ENCODE measurements around the gene SAMD10. TPM values are rescaled to one million over a fixed set of nuclear protein-coding genes. Genes with fewer than 3 reads are reported as not detected.
"Not testable (repeated sequence)": the region's sequence is repeated elsewhere in the genome, so short reads cannot be mapped to it uniquely, and the experiment has no call there.

SAMD10 gene
- total and polyA plus RNA-seq, 12 donors: 3.4 to 8.8 (median 4.0) TPM

DNA sequence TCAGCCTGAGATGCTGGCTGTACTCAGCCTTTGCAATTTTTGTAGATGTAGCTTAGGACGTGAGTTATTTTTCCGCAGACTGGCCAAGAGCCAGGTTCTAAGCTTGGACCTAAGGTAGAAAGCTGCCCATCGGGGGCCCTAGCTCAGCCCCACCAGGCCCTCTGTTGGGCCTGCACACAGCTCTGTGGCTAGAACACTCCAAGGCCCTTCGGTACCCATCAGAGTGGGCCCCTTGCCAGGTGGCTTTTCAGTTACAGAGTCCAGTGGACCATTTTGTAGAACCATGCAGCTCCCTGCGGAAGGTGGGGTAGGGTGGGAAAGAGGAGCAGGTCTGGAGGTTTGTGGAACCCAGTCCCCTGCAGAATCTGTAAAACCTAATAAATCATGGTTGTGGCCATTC is 45.8 kb downstream of the SAMD10 start:
- no peak for ATAC-seq
- Histone ChIP-seq H3K27me3 (no peaks in the 10 kb centered on the region), H3K36me3 (peaks cover 0 to 95% (median 57%) of the 10 kb centered on the region in 9 donors), H3K4me1 (peaks cover 0 to 19% (median 4%) of the 10 kb centered on the region in 9 donors), H3K27ac (no peak overlapping the region), H3K9me3 (no peaks in the 10 kb centered on the region), H3K4me3 (no peak overlapping the region)
- intact Hi-C loops (cut with DNase I): no loop called here
- 57 to 65% methylated on average over 5 of the region's 5 CpGs for WGBS, 2 donors
- no peak for DNase-seq
- TF ChIP-seq, protein P1, sequence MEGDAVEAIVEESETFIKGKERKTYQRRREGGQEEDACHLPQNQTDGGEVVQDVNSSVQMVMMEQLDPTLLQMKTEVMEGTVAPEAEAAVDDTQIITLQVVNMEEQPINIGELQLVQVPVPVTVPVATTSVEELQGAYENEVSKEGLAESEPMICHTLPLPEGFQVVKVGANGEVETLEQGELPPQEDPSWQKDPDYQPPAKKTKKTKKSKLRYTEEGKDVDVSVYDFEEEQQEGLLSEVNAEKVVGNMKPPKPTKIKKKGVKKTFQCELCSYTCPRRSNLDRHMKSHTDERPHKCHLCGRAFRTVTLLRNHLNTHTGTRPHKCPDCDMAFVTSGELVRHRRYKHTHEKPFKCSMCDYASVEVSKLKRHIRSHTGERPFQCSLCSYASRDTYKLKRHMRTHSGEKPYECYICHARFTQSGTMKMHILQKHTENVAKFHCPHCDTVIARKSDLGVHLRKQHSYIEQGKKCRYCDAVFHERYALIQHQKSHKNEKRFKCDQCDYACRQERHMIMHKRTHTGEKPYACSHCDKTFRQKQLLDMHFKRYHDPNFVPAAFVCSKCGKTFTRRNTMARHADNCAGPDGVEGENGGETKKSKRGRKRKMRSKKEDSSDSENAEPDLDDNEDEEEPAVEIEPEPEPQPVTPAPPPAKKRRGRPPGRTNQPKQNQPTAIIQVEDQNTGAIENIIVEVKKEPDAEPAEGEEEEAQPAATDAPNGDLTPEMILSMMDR (IDR thresholded peaks at IDR 0.05): no peak

DNA sequence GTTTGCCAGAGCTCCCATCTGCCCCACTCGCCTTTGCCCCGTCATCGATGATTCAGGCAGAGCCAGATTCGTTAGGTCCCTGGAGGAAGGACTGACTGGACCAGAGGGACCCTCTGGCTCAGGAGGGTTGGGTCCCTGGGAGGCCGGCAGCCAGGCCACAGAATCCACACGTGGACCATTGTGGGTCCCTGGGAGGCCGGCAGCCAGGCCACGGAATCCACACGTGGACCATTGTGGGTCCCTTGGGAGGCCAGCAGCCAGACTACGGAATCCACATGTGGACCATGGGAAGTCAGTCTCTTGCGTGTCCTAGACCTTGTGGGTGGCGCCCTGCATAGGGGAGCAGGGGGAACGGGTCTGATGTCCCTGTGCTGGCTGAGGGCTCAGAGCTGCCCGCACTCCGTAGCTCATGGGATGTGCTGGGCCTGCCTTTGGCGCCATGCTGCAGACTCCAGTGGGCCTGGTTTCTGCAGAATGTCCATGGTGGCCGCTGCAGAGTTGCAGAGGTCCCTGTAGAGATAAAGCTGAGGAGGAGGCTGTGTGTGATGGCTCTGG is 46.8 kb downstream of the SAMD10 start:
- Histone ChIP-seq H3K27ac (no peak overlapping the region), H3K27me3 (no peaks in the 10 kb centered on the region), H3K4me3 (no peak overlapping the region), H3K36me3 (peaks cover 0 to 96% (median 58%) of the 10 kb centered on the region in 9 donors), H3K4me1 (peaks cover 0 to 19% (median 4%) of the 10 kb centered on the region in 9 donors), H3K9me3 (no peaks in the 10 kb centered on the region)
- intact Hi-C loops (cut with DNase I): no loop called here
- WGBS, 2 donors: 89 to 95% methylated on average over 17 of the region's 17 CpGs
- TF ChIP-seq, protein P1 (IDR thresholded peaks at IDR 0.05): no peak
- DNase-seq (no peak), ATAC-seq (no peak)

DNA sequence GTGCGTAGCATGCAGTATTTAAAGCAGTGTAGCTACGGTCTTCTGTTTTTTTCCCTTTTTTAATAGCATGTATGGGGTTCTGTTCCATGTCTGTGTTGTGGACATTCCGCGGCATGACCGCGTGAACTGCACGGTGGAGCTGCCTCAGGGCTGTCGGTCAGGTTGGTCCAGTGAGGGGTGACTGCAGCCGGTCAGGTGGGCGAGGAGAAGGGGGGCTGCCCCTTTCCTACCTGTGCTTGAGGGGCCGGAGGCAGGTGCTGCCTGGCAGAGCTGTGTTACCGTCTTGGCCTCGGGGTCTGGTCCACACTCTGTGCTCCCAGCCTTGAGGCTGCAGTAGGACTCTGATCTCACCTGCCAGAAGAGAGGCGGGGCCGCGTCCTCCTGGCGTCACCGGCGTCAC is 47.7 kb downstream of the SAMD10 start:
- no peaks in the 10 kb centered on the region for H3K9me3 ChIP-seq
- peaks cover 0 to 98% (median 58%) of the 10 kb centered on the region in 9 donors for H3K36me3 ChIP-seq
- H3K27ac ChIP-seq: peak overlapping the region in 4 of 10 donors; percentile 29 to 64 (median 55)
- 88 to 93% methylated on average over 19 of the region's 19 CpGs for WGBS, 2 donors
- intact Hi-C loops (cut with DNase I): no loop called here
- H3K4me3 ChIP-seq: no peak overlapping the region
- H3K4me1 ChIP-seq: peaks cover 0 to 19% (median 4%) of the 10 kb centered on the region in 9 donors
- ATAC-seq (peak in 3 of 8 donors; percentile 1 to 6 (median 2)), DNase-seq (no peak)
- no peaks in the 10 kb centered on the region for H3K27me3 ChIP-seq
- TF ChIP-seq, protein P1 (IDR thresholded peaks at IDR 0.05): no peak

DNA sequence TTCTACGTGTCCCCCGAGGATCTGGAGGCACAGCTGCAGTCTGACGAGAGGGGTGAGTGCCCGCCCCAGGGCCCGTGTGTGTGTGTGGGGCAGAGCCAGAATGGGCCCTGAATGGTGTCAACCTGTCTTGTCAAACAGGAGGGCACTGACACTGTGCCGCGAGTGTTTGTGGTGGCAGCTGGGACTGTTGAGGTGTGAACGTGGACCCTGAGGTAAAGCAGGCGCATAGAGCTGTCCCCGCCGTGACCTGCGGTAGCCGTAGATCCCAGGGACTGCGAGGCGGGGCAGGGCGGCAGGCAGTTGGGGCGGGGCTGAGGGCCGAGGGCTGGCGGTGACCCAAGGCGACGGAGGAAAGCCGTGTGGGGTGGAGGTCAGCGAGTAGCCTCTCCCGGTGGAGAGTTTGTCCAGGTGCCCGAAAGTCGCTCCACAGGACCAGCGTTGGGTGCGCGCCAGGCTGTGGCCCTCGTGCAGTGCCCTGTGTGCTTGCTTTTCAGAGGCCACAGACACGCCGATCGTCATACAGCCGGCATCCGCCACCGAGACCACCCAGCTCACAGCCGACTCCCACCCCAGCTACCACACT is 48.4 kb downstream of the SAMD10 start:
- intact Hi-C loops (cut with DNase I): no loop called here
- peaks cover 0 to 19% (median 4%) of the 10 kb centered on the region in 9 donors for H3K4me1 ChIP-seq
- DNase-seq (peak; percentile 72 to 79), ATAC-seq (peak; percentile 77 to 94 (median 92))
- H3K4me3 ChIP-seq: no peak overlapping the region
- H3K9me3 ChIP-seq: no peaks in the 10 kb centered on the region
- H3K36me3 ChIP-seq: peaks cover 0 to 98% (median 53%) of the 10 kb centered on the region in 9 donors
- H3K27me3 ChIP-seq: no peaks in the 10 kb centered on the region
- peak overlapping the region in 7 of 10 donors; percentile 20 to 64 (median 50) for H3K27ac ChIP-seq
- TF ChIP-seq, protein P1 (IDR thresholded peaks at IDR 0.05): no peak
- WGBS, 2 donors: 41 to 70% methylated on average over 37 of the region's 37 CpGs

DNA sequence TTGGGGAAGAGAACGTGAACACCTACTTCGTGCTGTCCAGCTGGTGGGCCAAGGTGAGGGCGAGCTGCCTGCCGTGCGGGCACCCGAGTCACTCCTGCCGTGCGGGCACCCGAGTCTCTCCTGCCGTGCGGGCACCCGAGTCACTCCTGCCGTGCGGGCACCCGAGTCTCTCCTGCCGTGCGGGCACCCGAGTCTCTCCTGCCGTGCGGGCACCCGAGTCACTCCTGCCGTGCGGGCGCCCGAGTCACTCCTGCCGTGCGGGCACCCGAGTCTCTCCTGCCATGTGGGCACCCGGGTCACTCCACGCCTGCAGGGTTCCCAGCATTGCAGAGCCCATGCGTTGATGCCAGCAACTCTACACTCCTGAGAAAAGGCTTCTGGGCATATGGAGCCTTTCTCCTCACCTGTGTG is 50.0 kb downstream of the SAMD10 start:
- H3K9me3 ChIP-seq; H3K27me3 ChIP-seq; ATAC-seq; H3K27ac ChIP-seq; H3K4me3 ChIP-seq; intact Hi-C loops (cut with DNase I); DNase-seq: not testable (repeated sequence)
- WGBS, 2 donors: 96% methylated on average over 31 of the region's 31 CpGs
- H3K36me3 ChIP-seq: peaks cover 0 to 96% (median 46%) of the 10 kb centered on the region in 9 donors
- peaks cover 0 to 25% (median 4%) of the 10 kb centered on the region in 9 donors for H3K4me1 ChIP-seq

Measured in heart right ventricle (tissue), 16 donors.